K562 (cell line): ENCODE results near the gene SLC45A3. TPM values are rescaled to one million over a fixed set of nuclear protein-coding genes. Genes with fewer than 3 reads are reported as not detected.

Experiments
- ATAC-seq: fragments of 200-7000 bp; cut with Tn5 transposase; 3 replicates; pipeline ENCODE4 v1.9.1; 2020; ENCODE audit warnings: moderate library complexity
- BruUV-seq: library from RNA; stranded (reverse); fragments of 400-500 nt; replicated peaks from 2 replicates; lab custom pipeline; 2021; lab: Mats Ljungman, UMichigan
- CTCF ChIA-PET: fragments of 300-600 bp; formaldehyde crosslinking; extraction: SDS; loops from one replicate; lab custom pipeline; 2021; ENCODE audit warnings: low intra/inter-chr PET ratio; lab: Yijun Ruan, JAX
- POLR2A ChIA-PET: fragments of 300-600, 350-650 bp; sonication (Branson Sonifier 250); formaldehyde crosslinking; extraction: SDS; loops from one replicate; lab custom pipeline; 2021; ENCODE audit warnings: antibody characterized with exemption, inconsistent platforms; lab: Yijun Ruan, JAX
- DNase-seq, 4 experiments: peaks; one replicate each; pipeline versions ENCODE4 v3.0.0 to v3.0.0-alpha.2; 2011 to 2018; ENCODE audit warnings: low spot score in 3 of 4, mixed read lengths in 3 of 4; ENCODE audit errors: extremely low read depth in 1 of 4
- FAIRE-seq: peaks from 2 replicates; lab custom pipeline; 2011; peaks lifted over from hg19 to GRCh38; lab: Jason Lieb, UNC
- H2AFZ ChIP-seq: 2 replicates; pipeline ENCODE4 v1.6.0; 2011; ENCODE audit warnings: low read depth, low read length, control low read depth, inconsistent platforms
- H3K27ac ChIP-seq: fragments of 200-600 bp; 3 replicates; pipeline ENCODE4 v1.8.0; 2011; ENCODE audit warnings: low read depth, mild to moderate bottlenecking, control low read depth, inconsistent platforms, low read length, moderate library complexity, mixed read lengths; ENCODE audit errors: extremely low read depth
- H3K27me3 ChIP-seq, 2 experiments: fragments of 300-600 bp in 1 of 2; 2 replicates in 1 of 2; 3 replicates in 1 of 2; pipeline versions ENCODE4 v1.6.0 to v1.8.0; 2011; ENCODE audit warnings: inconsistent platforms in 2 of 2, low read length in 2 of 2, mild to moderate bottlenecking in 1 of 2, mixed read lengths in 1 of 2, moderate library complexity in 1 of 2; ENCODE audit not compliant: control insufficient read depth in 2 of 2, insufficient read depth in 2 of 2
- H3K36me3 ChIP-seq: fragments of 300-600 bp; 3 replicates; pipeline ENCODE4 v1.8.0; 2011; ENCODE audit warnings: mild to moderate bottlenecking, low read length, inconsistent platforms; ENCODE audit not compliant: control insufficient read depth, insufficient read depth
- H3K4me1 ChIP-seq, 2 experiments: fragments of 200-600 bp in 1 of 2; replicated peaks in 1 of 2; 2 replicates in 1 of 2; 3 replicates in 1 of 2; pipeline versions ENCODE4 v1.5.1 to v1.8.0; 2011; ENCODE audit warnings: inconsistent platforms in 2 of 2, low read length in 2 of 2, mild to moderate bottlenecking in 1 of 2, mixed read lengths in 1 of 2, moderate library complexity in 1 of 2; ENCODE audit not compliant: control insufficient read depth in 2 of 2, insufficient read depth in 2 of 2
- H3K4me2 ChIP-seq: 2 replicates; pipeline ENCODE4 v1.6.1; 2011; ENCODE audit warnings: low read length, control low read depth, inconsistent platforms, mixed read lengths; ENCODE audit not compliant: insufficient read depth
- H3K4me3 ChIP-seq: fragments of 200-600 bp; sonication (generic), shearing (Covaris generic); 2 replicates; pipeline ENCODE4 v1.5.1; 2016; ENCODE audit warnings: control low read depth, inconsistent platforms
- H3K79me2 ChIP-seq: fragments of 200-600 bp; 3 replicates; pipeline ENCODE4 v1.8.0; 2011; ENCODE audit warnings: low read length, inconsistent platforms; ENCODE audit not compliant: control insufficient read depth, insufficient read depth
- H3K9ac ChIP-seq, 2 experiments: 2 replicates each; pipeline versions ENCODE4 v1.6.0 to v1.6.1; 2011; ENCODE audit warnings: low read depth in 2 of 2, low read length in 2 of 2, control low read depth in 1 of 2, inconsistent platforms in 1 of 2, mild to moderate bottlenecking in 1 of 2, mixed read lengths in 1 of 2; ENCODE audit not compliant: insufficient read depth in 1 of 2
- H3K9me1 ChIP-seq: one replicate; pipeline ENCODE4 v1.6.0; 2011; ENCODE audit warnings: inconsistent platforms, mild to moderate bottlenecking, low read length, moderate library complexity; ENCODE audit not compliant: control insufficient read depth, insufficient read depth
- H3K9me3 ChIP-seq: replicated peaks from 2 replicates; pipeline ENCODE4 v1.5.1; 2011; ENCODE audit warnings: low read depth, low read length, inconsistent platforms; ENCODE audit not compliant: control insufficient read depth, insufficient read depth
- H4K20me1 ChIP-seq: replicated peaks from 2 replicates; pipeline ENCODE4 v1.6.1; 2011; ENCODE audit warnings: low read length, inconsistent platforms, mixed read lengths; ENCODE audit not compliant: control insufficient read depth, insufficient read depth
- HOXB6 ChIP-seq: fragments of 250-450 bp; sonication (Bioruptor Pico); IDR thresholded peaks from 2 replicates; pipeline ENCODE4 v1.5.1; 2022; ENCODE audit warnings: mild to moderate bottlenecking, borderline replicate concordance
- MYNN ChIP-seq, 2 experiments: sonication (generic); formaldehyde crosslinking in 1 of 2; IDR thresholded peaks; 2 replicates each; pipeline versions ENCODE4 v1.5.0 to v1.6.1; 2016 to 2020; ENCODE audit warnings: antibody characterized with exemption in 1 of 2, missing genetic modification reagents in 1 of 2
- POLR2AphosphoS5 ChIP-seq: IDR thresholded peaks from 2 replicates; pipeline ENCODE4 v1.6.1; 2011; ENCODE audit warnings: mild to moderate bottlenecking, low read depth, low read length, moderate library complexity; ENCODE audit not compliant: control insufficient read depth, insufficient read depth
- TCF7L2 ChIP-seq: fragments of 150-350 bp; IDR thresholded peaks from 2 replicates; pipeline ENCODE4 v1.6.1; 2016; ENCODE audit warnings: low read depth, mild to moderate bottlenecking, low read length, moderate library complexity
- TEAD1 ChIP-seq, 2 experiments: fragments of 450-650 bp in 1 of 2; sonication (generic) in 1 of 2; formaldehyde crosslinking; IDR thresholded peaks; 2 replicates each; pipeline versions ENCODE4 v1.4.0 to v1.8.0; 2020 to 2022; ENCODE audit warnings: mild to moderate bottlenecking in 2 of 2, missing genetic modification reagents in 1 of 2
- ZC3H11A ChIP-seq: IDR thresholded peaks from 2 replicates; pipeline ENCODE4 v1.6.1; 2012; ENCODE audit warnings: low read depth, low read length, improper control_type of control experiment
- ZNF23 ChIP-seq: fragments of 250-450 bp; sonication (Bioruptor Pico); IDR thresholded peaks from 2 replicates; pipeline ENCODE4 v1.4.0; 2020; ENCODE audit warnings: mild to moderate bottlenecking
- ZNF431 ChIP-seq: sonication (generic); formaldehyde crosslinking; IDR thresholded peaks from 2 replicates; pipeline ENCODE4 v1.8.0; 2022; ENCODE audit warnings: mild to moderate bottlenecking, missing genetic modification reagents
- ZNF668 ChIP-seq: fragments of 250-450 bp; sonication (Bioruptor Pico); IDR thresholded peaks from 2 replicates; pipeline ENCODE4 v1.8.0; 2022; ENCODE audit warnings: mild to moderate bottlenecking, inconsistent platforms
- WGBS: fragments of 100-300 bp; shearing (Covaris generic); methylation state at CpG from one replicate; pipeline ENCODE4 v1.1.6; 2016; ENCODE audit warnings: low coverage, mixed read lengths; ENCODE audit not compliant: insufficient coverage; ENCODE audit errors: missing lambda C conversion rate; 5-methylcytosine and 5-hydroxymethylcytosine counted together
- in situ Hi-C: fragments of 300-500 bp; cut with MboI; formaldehyde crosslinking; loops from 4 replicates; pipeline ENCODE4 v1.15.0; 2018; ENCODE audit warnings: inconsistent platforms, mixed read lengths
- intact Hi-C: fragments of 100-400 bp; cut with micrococcal nuclease; formaldehyde crosslinking; loops from 2 replicates; pipeline ENCODE4 v1.14.2; 2022
- polyA plus RNA-seq, 8 experiments: library from polyadenylated mRNA; depleted of rRNA in 4 of 8; stranded (reverse) in 5 of 8; unstranded in 3 of 8; fragments of >200 nt; fragmentation: Nextera tagmentation in 2 of 8; fragmentation: Illumina TruSeq in 1 of 8; extraction: Ambion mirVana in 2 of 8; extraction: Trizol in 1 of 8; gene quantifications; 2 replicates each; pipeline versions ENCODE4 v1.2.1 to v1.2.3, GENCODE V29; 2011 to 2014; ENCODE audit warnings: inconsistent platforms in 1 of 8, missing spikeins in 1 of 8
- total RNA-seq, 7 experiments: library from RNA; depleted of rRNA in 6 of 7; stranded (reverse); fragments of >200 nt in 6 of 7; fragmentation: Illumina TruSeq in 2 of 7; extraction: Trizol in 2 of 7; gene quantifications; 2 replicates each; pipeline versions ENCODE4 v1.2.1 to v1.2.3, GENCODE V29; 2011 to 2021; ENCODE audit warnings: low replicate concordance in 1 of 7
- TF ChIP-seq, protein P1 (sequence below): sonication (generic); formaldehyde crosslinking; IDR thresholded peaks from 2 replicates; pipeline ENCODE4 v1.8.0; 2022; ENCODE audit warnings: missing genetic modification reagents, mild to moderate bottlenecking, borderline replicate concordance
- TF ChIP-seq, protein P2 (sequence below): IDR thresholded peaks from 2 replicates; pipeline ENCODE4 v1.6.1; 2016; ENCODE audit warnings: missing genetic modification characterization, missing compliant biosample characterization

Gene SLC45A3
- total and polyA plus RNA-seq, 9 of the 15 experiments (the other 6 are each of a cell fraction or from before 2014, with no cell fraction given), result 0.06 to 3.3 (median 1.3) TPM

DNA sequence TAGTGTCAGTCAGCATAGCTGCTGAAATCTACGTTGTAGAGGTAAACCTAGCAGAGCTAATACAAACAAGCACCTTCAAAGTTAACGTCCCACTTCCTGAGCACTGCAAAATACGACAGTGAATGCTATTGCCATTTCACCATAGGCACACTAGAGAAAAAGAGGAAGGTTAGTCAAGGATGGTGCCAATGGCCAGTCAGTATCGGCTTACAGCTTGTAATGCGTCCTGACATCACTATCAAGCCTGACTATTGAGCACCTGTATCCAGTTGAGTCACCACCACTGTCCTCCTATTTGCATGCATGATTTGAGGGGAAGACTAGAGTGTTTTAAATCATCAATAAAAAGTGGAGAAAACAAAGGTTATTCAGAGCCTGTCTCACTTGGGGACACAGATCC, 35.3 kb upstream of the SLC45A3 start:
- H3K27me3 ChIP-seq, result no peaks in the 10 kb centered on the region
- peaks cover 69% of the 10 kb centered on the region for H3K36me3 ChIP-seq
- TF ChIP-seq ZNF431 (CRISPR knock-in tag) (no peak), HOXB6 (CRISPR knock-in tag) (no peak), POLR2AphosphoS5 (peak; percentile 41; the same call in 1 of the 2 replicates), ZNF23 (CRISPR knock-in tag) (no peak), ZNF668 (CRISPR knock-in tag) (no peak), TEAD1 (CRISPR knock-in tag; IDR thresholded peaks at IDR 0.05) (no peak), TCF7L2 (no peak), MYNN (IDR thresholded peaks at IDR 0.05) (peak; percentile 42; the same call in 1 of the 2 replicates), MYNN (CRISPR knock-in tag; IDR thresholded peaks at IDR 0.05) (no peak), ZC3H11A (no peak)
- TF ChIP-seq, protein P1, sequence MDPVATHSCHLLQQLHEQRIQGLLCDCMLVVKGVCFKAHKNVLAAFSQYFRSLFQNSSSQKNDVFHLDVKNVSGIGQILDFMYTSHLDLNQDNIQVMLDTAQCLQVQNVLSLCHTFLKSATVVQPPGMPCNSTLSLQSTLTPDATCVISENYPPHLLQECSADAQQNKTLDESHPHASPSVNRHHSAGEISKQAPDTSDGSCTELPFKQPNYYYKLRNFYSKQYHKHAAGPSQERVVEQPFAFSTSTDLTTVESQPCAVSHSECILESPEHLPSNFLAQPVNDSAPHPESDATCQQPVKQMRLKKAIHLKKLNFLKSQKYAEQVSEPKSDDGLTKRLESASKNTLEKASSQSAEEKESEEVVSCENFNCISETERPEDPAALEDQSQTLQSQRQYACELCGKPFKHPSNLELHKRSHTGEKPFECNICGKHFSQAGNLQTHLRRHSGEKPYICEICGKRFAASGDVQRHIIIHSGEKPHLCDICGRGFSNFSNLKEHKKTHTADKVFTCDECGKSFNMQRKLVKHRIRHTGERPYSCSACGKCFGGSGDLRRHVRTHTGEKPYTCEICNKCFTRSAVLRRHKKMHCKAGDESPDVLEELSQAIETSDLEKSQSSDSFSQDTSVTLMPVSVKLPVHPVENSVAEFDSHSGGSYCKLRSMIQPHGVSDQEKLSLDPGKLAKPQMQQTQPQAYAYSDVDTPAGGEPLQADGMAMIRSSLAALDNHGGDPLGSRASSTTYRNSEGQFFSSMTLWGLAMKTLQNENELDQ, result no peak
- TF ChIP-seq, protein P2, sequence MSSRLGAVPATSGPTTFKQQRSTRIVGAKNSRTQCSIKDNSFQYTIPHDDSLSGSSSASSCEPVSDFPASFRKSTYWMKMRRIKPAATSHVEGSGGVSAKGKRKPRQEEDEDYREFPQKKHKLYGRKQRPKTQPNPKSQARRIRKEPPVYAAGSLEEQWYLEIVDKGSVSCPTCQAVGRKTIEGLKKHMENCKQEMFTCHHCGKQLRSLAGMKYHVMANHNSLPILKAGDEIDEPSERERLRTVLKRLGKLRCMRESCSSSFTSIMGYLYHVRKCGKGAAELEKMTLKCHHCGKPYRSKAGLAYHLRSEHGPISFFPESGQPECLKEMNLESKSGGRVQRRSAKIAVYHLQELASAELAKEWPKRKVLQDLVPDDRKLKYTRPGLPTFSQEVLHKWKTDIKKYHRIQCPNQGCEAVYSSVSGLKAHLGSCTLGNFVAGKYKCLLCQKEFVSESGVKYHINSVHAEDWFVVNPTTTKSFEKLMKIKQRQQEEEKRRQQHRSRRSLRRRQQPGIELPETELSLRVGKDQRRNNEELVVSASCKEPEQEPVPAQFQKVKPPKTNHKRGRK, result no peak
- no peaks in the 10 kb centered on the region for H3K9me3 ChIP-seq
- no peak overlapping the region for H3K27ac ChIP-seq
- no peak overlapping the region for H2AFZ ChIP-seq
- no peak overlapping the region for H3K4me3 ChIP-seq
- no peak overlapping the region for H3K9ac ChIP-seq
- no TSS peak for BruUV-seq
- FAIRE-seq, result no peak
- H3K4me1 ChIP-seq, result peaks cover 0 to 4% of the 10 kb centered on the region in 2 experiments; a peak in 2 of 5 replicates
- no peak overlapping the region for H3K4me2 ChIP-seq
- no peaks in the 10 kb centered on the region; the same call in 1 of the 2 replicates for H4K20me1 ChIP-seq
- in situ Hi-C loops, result no loop called here
- CTCF ChIA-PET, result no interaction called here
- no peak for DNase-seq
- 90% methylated on average over 5 of the region's 5 CpGs for WGBS
- intact Hi-C loops, result no loop called here
- no peaks in the 10 kb centered on the region for H3K9me1 ChIP-seq
- no peaks in the 10 kb centered on the region for H3K79me2 ChIP-seq
- ATAC-seq, result no peak
- POLR2A ChIA-PET, result interaction anchor here (1.2 to 7.5 kb wide), 2 partner anchors 33 to 58 kb away, joined by 3 to 46 read pairs; no protein-coding TSS in a partner anchor
